Measurements from ENCODE around the gene OVCH1. TPM values are rescaled to one million over a fixed set of nuclear protein-coding genes. Genes with fewer than 3 reads are reported as not detected.

OVCH1 gene
- total and polyA plus RNA-seq, 10 of the 15 experiments (the other 5 are each of a cell fraction or from before 2014, with no cell fraction given), result 0.15 TPM; not detected in 9

- CTCF ChIA-PET, result interaction anchor here (1.0 kb wide), 1 partner anchor 33 kb away, joined by 3 read pairs; no protein-coding TSS in a partner anchor
- Histone ChIP-seq H3K9ac (ENCODE audit: control insufficient read depth, insufficient read depth, low read length) (no peak overlapping the region), H3K27me3 (replicated peaks in 1 of 2; ENCODE audit: control insufficient read depth in 2 of 2, insufficient read depth in 2 of 2, low read length in 1 of 2) (no peaks in the 10 kb centered on the region), H4K20me1 (ENCODE audit: control insufficient read depth, insufficient read depth) (no peaks in the 10 kb centered on the region), H3K36me3 (ENCODE audit: control insufficient read depth in 2 of 2, insufficient read depth in 2 of 2, low read length in 1 of 2) (no peaks in the 10 kb centered on the region), H3K9me3 (replicated peaks; ENCODE audit: control insufficient read depth, insufficient read depth, low read length) (no peaks in the 10 kb centered on the region), H3K4me1 (ENCODE audit: control insufficient read depth, insufficient read depth, low read length) (peaks cover 3% of the 10 kb centered on the region; the same call in 1 of the 2 replicates), H3K4me2 (ENCODE audit: control insufficient read depth, insufficient read depth) (no peak overlapping the region), H2AFZ (ENCODE audit: control insufficient read depth, low read depth, low read length) (no peak overlapping the region), H3K79me2 (ENCODE audit: control insufficient read depth, insufficient read depth, low read length) (no peaks in the 10 kb centered on the region), H3K4me3 (no peak overlapping the region), H3K27ac (ENCODE audit: control insufficient read depth, insufficient read depth) (no peak overlapping the region)
- SMC1A ChIA-PET (ENCODE audit: uncharacterized antibody, unreplicated experiment), result interaction anchor here (1.1 kb wide), 1 partner anchor 18 kb away, joined by 3 read pairs; no protein-coding TSS in a partner anchor
- RAD21 ChIA-PET (ENCODE audit: unreplicated experiment), result no interaction called here
- POLR2A ChIA-PET, result no interaction called here
- TF ChIP-seq NR2F1 (conservative IDR thresholded peaks at IDR 0.05), result no peak
- no peak for TF ChIP-seq DPF2 (IDR thresholded peaks at IDR 0.05)
- TF ChIP-seq, protein P1, sequence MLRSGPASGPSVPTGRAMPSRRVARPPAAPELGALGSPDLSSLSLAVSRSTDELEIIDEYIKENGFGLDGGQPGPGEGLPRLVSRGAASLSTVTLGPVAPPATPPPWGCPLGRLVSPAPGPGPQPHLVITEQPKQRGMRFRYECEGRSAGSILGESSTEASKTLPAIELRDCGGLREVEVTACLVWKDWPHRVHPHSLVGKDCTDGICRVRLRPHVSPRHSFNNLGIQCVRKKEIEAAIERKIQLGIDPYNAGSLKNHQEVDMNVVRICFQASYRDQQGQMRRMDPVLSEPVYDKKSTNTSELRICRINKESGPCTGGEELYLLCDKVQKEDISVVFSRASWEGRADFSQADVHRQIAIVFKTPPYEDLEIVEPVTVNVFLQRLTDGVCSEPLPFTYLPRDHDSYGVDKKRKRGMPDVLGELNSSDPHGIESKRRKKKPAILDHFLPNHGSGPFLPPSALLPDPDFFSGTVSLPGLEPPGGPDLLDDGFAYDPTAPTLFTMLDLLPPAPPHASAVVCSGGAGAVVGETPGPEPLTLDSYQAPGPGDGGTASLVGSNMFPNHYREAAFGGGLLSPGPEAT (IDR thresholded peaks at IDR 0.05; ENCODE audit: low read depth), result no peak
- no peak for TF ChIP-seq KDM1A (IDR thresholded peaks at IDR 0.05; ENCODE audit: borderline replicate concordance)
- no peak for TF ChIP-seq CHD2 (IDR thresholded peaks at IDR 0.05; ENCODE audit: borderline replicate concordance, low read depth, low read length)
- no peak for TF ChIP-seq ZNF622 (IDR thresholded peaks at IDR 0.05)
- no peak for TF ChIP-seq POLR2AphosphoS2 (IDR thresholded peaks at IDR 0.05; ENCODE audit: low read depth, low read length)
- TF ChIP-seq ZNF384 (IDR thresholded peaks at IDR 0.05; ENCODE audit: borderline replicate concordance, low read depth, low read length), result no peak
- TF ChIP-seq IRF4 (IDR thresholded peaks at IDR 0.05; ENCODE audit: low read depth, low read length), result no peak
- TF ChIP-seq, protein P2, sequence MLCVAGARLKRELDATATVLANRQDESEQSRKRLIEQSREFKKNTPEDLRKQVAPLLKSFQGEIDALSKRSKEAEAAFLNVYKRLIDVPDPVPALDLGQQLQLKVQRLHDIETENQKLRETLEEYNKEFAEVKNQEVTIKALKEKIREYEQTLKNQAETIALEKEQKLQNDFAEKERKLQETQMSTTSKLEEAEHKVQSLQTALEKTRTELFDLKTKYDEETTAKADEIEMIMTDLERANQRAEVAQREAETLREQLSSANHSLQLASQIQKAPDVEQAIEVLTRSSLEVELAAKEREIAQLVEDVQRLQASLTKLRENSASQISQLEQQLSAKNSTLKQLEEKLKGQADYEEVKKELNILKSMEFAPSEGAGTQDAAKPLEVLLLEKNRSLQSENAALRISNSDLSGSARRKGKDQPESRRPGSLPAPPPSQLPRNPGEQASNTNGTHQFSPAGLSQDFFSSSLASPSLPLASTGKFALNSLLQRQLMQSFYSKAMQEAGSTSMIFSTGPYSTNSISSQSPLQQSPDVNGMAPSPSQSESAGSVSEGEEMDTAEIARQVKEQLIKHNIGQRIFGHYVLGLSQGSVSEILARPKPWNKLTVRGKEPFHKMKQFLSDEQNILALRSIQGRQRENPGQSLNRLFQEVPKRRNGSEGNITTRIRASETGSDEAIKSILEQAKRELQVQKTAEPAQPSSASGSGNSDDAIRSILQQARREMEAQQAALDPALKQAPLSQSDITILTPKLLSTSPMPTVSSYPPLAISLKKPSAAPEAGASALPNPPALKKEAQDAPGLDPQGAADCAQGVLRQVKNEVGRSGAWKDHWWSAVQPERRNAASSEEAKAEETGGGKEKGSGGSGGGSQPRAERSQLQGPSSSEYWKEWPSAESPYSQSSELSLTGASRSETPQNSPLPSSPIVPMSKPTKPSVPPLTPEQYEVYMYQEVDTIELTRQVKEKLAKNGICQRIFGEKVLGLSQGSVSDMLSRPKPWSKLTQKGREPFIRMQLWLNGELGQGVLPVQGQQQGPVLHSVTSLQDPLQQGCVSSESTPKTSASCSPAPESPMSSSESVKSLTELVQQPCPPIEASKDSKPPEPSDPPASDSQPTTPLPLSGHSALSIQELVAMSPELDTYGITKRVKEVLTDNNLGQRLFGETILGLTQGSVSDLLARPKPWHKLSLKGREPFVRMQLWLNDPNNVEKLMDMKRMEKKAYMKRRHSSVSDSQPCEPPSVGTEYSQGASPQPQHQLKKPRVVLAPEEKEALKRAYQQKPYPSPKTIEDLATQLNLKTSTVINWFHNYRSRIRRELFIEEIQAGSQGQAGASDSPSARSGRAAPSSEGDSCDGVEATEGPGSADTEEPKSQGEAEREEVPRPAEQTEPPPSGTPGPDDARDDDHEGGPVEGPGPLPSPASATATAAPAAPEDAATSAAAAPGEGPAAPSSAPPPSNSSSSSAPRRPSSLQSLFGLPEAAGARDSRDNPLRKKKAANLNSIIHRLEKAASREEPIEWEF (IDR thresholded peaks at IDR 0.05; ENCODE audit: insufficient replicate concordance, low read depth, low read length), result no peak
- no peak for TF ChIP-seq EP300 (IDR thresholded peaks at IDR 0.05; ENCODE audit: borderline replicate concordance in 1 of 2, control insufficient read depth in 1 of 2, low read depth in 2 of 2, low read length in 2 of 2)
- TF ChIP-seq TARDBP (IDR thresholded peaks at IDR 0.05; ENCODE audit: borderline replicate concordance), result no peak
- TF ChIP-seq JUND (IDR thresholded peaks at IDR 0.05; ENCODE audit: low read depth, low read length), result no peak
- ATAC-seq (no peak), DNase-seq (ENCODE audit: low read depth, low spot score) (no peak), FAIRE-seq (no peak)
- 0% methylated on average over 3 of the region's 3 CpGs for WGBS (ENCODE audit: insufficient coverage, insufficient replicate concordance, low lambda C conversion rate, missing lambda C conversion rate)
- BruUV-seq (replicated peaks), result no TSS peak
- in situ Hi-C loops (cut with MboI) (no loop called here), intact Hi-C loops (cut with micrococcal nuclease; ENCODE audit: unreplicated experiment) (loop anchor here (2.0 to 5.0 kb wide), 3 partner anchors 49 to 358 kb away; partner anchors contain the start of gene ERGIC2)
Observed at GRCh38 chr12:29429999-29430715, 67.3 kb downstream of the OVCH1 start.

Measured in GM12878 (cell line).